SU-DHL-6 (cell line): ENCODE measurements around the gene LMBR1L.

Experiments used
- H2AFZ ChIP-seq: fragments of 200-600 bp; sonication (generic); 2 replicates; pipeline ENCODE4 v1.6.1; 2014; ENCODE audit warnings: low read depth, mild to moderate bottlenecking, moderate library complexity, mixed read lengths, antibody characterized with exemption, low read length; ENCODE audit not compliant: severe bottlenecking
- H3F3A ChIP-seq: fragments of 200-600 bp; shearing (Covaris generic); 2 replicates; pipeline ENCODE4 v1.6.0; 2016; ENCODE audit warnings: antibody characterized with exemption, mild to moderate bottlenecking; ENCODE audit not compliant: insufficient read depth
- H3K27ac ChIP-seq: fragments of 200-600 bp; sonication (generic); 2 replicates; pipeline ENCODE4 v1.5.1; 2016; ENCODE audit warnings: low read depth, mild to moderate bottlenecking, low read length, moderate library complexity, mixed read lengths
- H3K27me3 ChIP-seq: fragments of 200-600 bp; sonication (generic), shearing (Covaris generic); 2 replicates; pipeline ENCODE4 v1.6.0; 2014; ENCODE audit warnings: mild to moderate bottlenecking, low read length
- H3K36me3 ChIP-seq: fragments of 200-600 bp; sonication (generic); 2 replicates; pipeline ENCODE4 v1.6.1; 2014; ENCODE audit warnings: mild to moderate bottlenecking, low read length, mixed read lengths
- H3K4me2 ChIP-seq: fragments of 300-600, 200-600 bp; shearing (Covaris generic), sonication (generic); 2 replicates; pipeline ENCODE4 v1.6.0; 2014; ENCODE audit warnings: low read length, low read depth, mild to moderate bottlenecking; ENCODE audit not compliant: poor library complexity, severe bottlenecking
- H3K4me3 ChIP-seq: fragments of 200-600 bp; sonication (generic); 2 replicates; pipeline ENCODE4 v1.5.1; 2014; ENCODE audit warnings: antibody characterized with exemption, low read length, mild to moderate bottlenecking, mixed read lengths; ENCODE audit not compliant: insufficient read depth, poor library complexity, severe bottlenecking
- H3K79me2 ChIP-seq: fragments of 200-600 bp; sonication (generic); 2 replicates; pipeline ENCODE4 v1.6.1; 2014; ENCODE audit warnings: mild to moderate bottlenecking, low read length, moderate library complexity; ENCODE audit not compliant: insufficient read depth
- H3K9ac ChIP-seq: fragments of 200-600 bp; sonication (generic); 2 replicates; pipeline ENCODE4 v1.7.0; 2014; ENCODE audit warnings: mild to moderate bottlenecking, low read length
- H3K9me2 ChIP-seq: fragments of 200-600 bp; sonication (generic); replicated peaks from 2 replicates; pipeline ENCODE4 v1.6.1; 2014; ENCODE audit warnings: low read length; ENCODE audit not compliant: insufficient read depth
- H3K9me3 ChIP-seq: fragments of 200-600 bp; sonication (generic); 2 replicates; pipeline ENCODE4 v1.6.1; 2014; ENCODE audit warnings: low read length, mixed read lengths; ENCODE audit not compliant: insufficient read depth
- H4K20me1 ChIP-seq: fragments of 200-600 bp; sonication (generic); 2 replicates; pipeline ENCODE4 v1.6.1; 2014; ENCODE audit warnings: low read depth, mild to moderate bottlenecking, antibody characterized with exemption, low read length, moderate library complexity, mixed read lengths
- CTCF ChIP-seq: fragments of 200-600 bp; sonication (generic); IDR thresholded peaks from one replicate; pipeline ENCODE4 v1.5.1; 2017; ENCODE audit warnings: antibody characterized with exemption, mild to moderate bottlenecking, low read length, moderate library complexity; ENCODE audit not compliant: insufficient read depth, poor library complexity, severe bottlenecking
- EZH2phosphoT487 ChIP-seq: fragments of 200-600 bp; sonication (generic), shearing (Covaris generic); conservative IDR thresholded peaks from 2 replicates; pipeline ENCODE4 v1.6.1; 2018; ENCODE audit warnings: mild to moderate bottlenecking, antibody characterized with exemption, low read length, moderate library complexity, mixed read lengths

LMBR1L gene

GRCh38 chr12:49109641-49110463, 795 bp downstream of the LMBR1L start:
- Histone ChIP-seq H3F3A (no peaks in the 10 kb centered on the region), H4K20me1 (no peaks in the 10 kb centered on the region), H3K9ac (peak overlapping the region; percentile 73), H3K36me3 (no peaks in the 10 kb centered on the region), H3K9me2 (no peaks in the 10 kb centered on the region), H3K4me3 (peak overlapping the region; percentile 93), H3K27ac (no peak overlapping the region), H3K27me3 (no peaks in the 10 kb centered on the region), H3K4me2 (peak overlapping the region; percentile 98), H3K9me3 (no peaks in the 10 kb centered on the region), H3K79me2 (no peaks in the 10 kb centered on the region), H2AFZ (peak overlapping the region; percentile 98)
- TF ChIP-seq CTCF (no peak), EZH2phosphoT487 (no peak)

- Histone ChIP-seq H3K9me2 (no peaks in the 10 kb centered on the region), H3K27me3 (no peaks in the 10 kb centered on the region), H3F3A (no peaks in the 10 kb centered on the region), H4K20me1 (no peaks in the 10 kb centered on the region), H3K9me3 (no peaks in the 10 kb centered on the region), H3K79me2 (no peaks in the 10 kb centered on the region), H3K4me2 (peak overlapping the region; percentile 98), H2AFZ (no peak overlapping the region), H3K27ac (no peak overlapping the region), H3K9ac (no peak overlapping the region), H3K36me3 (no peaks in the 10 kb centered on the region), H3K4me3 (no peak overlapping the region)
- TF ChIP-seq EZH2phosphoT487 (no peak), CTCF (no peak)
These were observed 1.7 kb downstream of the LMBR1L start for GRCh38 chr12:49108958-49109404.

GRCh38 chr12:49105504-49106084, 5.1 kb downstream of the LMBR1L start:
- Histone ChIP-seq H3K79me2 (no peaks in the 10 kb centered on the region), H3K9me2 (no peaks in the 10 kb centered on the region), H4K20me1 (no peaks in the 10 kb centered on the region), H3K36me3 (no peaks in the 10 kb centered on the region), H3F3A (no peaks in the 10 kb centered on the region), H3K9ac (no peak overlapping the region), H2AFZ (no peak overlapping the region), H3K4me2 (no peak overlapping the region), H3K27me3 (no peaks in the 10 kb centered on the region), H3K4me3 (no peak overlapping the region), H3K9me3 (no peaks in the 10 kb centered on the region), H3K27ac (no peak overlapping the region)
- TF ChIP-seq EZH2phosphoT487: no peak
- no peak for TF ChIP-seq CTCF
